ENCODE measurements around the gene RASA3.

GRCh38 chr13:113990321-113990837 lies 142.0 kb downstream of the RASA3 start:
- TF ChIP-seq EZH2 (IDR thresholded peaks at IDR 0.05; ENCODE audit: borderline replicate concordance, insufficient read depth, low read length, poor library complexity, severe bottlenecking) (no peak), MXI1 (conservative IDR thresholded peaks at IDR 0.05; ENCODE audit: poor library complexity, severe bottlenecking) (no peak), POLR2AphosphoS5 (IDR thresholded peaks at IDR 0.05) (no peak), SMC3 (conservative IDR thresholded peaks at IDR 0.05; ENCODE audit: poor library complexity) (no peak), EP300 (conservative IDR thresholded peaks at IDR 0.05; ENCODE audit: poor library complexity, severe bottlenecking) (no peak)
- TF ChIP-seq, protein P1, sequence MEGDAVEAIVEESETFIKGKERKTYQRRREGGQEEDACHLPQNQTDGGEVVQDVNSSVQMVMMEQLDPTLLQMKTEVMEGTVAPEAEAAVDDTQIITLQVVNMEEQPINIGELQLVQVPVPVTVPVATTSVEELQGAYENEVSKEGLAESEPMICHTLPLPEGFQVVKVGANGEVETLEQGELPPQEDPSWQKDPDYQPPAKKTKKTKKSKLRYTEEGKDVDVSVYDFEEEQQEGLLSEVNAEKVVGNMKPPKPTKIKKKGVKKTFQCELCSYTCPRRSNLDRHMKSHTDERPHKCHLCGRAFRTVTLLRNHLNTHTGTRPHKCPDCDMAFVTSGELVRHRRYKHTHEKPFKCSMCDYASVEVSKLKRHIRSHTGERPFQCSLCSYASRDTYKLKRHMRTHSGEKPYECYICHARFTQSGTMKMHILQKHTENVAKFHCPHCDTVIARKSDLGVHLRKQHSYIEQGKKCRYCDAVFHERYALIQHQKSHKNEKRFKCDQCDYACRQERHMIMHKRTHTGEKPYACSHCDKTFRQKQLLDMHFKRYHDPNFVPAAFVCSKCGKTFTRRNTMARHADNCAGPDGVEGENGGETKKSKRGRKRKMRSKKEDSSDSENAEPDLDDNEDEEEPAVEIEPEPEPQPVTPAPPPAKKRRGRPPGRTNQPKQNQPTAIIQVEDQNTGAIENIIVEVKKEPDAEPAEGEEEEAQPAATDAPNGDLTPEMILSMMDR (IDR thresholded peaks at IDR 0.05; ENCODE audit: poor library complexity, severe bottlenecking) = no peak
